Smooth muscle cell (in vitro differentiated cells): ENCODE data around the gene TENM3. TPM values are rescaled to one million over a fixed set of nuclear protein-coding genes. Genes with fewer than 3 reads are reported as not detected.

Experiments
- DNase-seq: peaks from one replicate; lab custom pipeline; 2025; ENCODE audit not compliant: unreplicated experiment; lab: John Stamatoyannopoulos, UW
- H2AFZ ChIP-seq: fragments of 200-600 bp; sonication (generic); 2 replicates; pipeline ENCODE4 v1.6.0; 2016; ENCODE audit warnings: antibody characterized with exemption, low read depth, mild to moderate bottlenecking
- H3F3A ChIP-seq: fragments of 200-600 bp; sonication (generic); 2 replicates; pipeline ENCODE4 v1.6.0; 2017; ENCODE audit warnings: antibody characterized with exemption, low read depth
- H3K27ac ChIP-seq: fragments of 200-600 bp; sonication (generic); 2 replicates; pipeline ENCODE4 v1.5.1; 2016; ENCODE audit warnings: low read depth, mild to moderate bottlenecking
- H3K27me3 ChIP-seq: fragments of 200-600 bp; sonication (generic); 2 replicates; pipeline ENCODE4 v1.6.1; 2016; ENCODE audit warnings: low read depth, mild to moderate bottlenecking
- H3K36me3 ChIP-seq: fragments of 200-600 bp; sonication (generic); 2 replicates; pipeline ENCODE4 v1.5.1; 2016; ENCODE audit warnings: low read depth
- H3K4me1 ChIP-seq: fragments of 200-600 bp; sonication (generic); 2 replicates; pipeline ENCODE4 v1.5.1; 2016; ENCODE audit warnings: low read depth
- H3K4me2 ChIP-seq: fragments of 200-600 bp; sonication (generic); 2 replicates; pipeline ENCODE4 v1.6.0; 2016; ENCODE audit warnings: mild to moderate bottlenecking
- H3K4me3 ChIP-seq: fragments of 200-600 bp; sonication (generic); 2 replicates; pipeline ENCODE4 v1.5.1; 2016; ENCODE audit warnings: mild to moderate bottlenecking
- H3K79me2 ChIP-seq: fragments of 200-600 bp; sonication (generic); 2 replicates; pipeline ENCODE4 v1.6.0; 2016; ENCODE audit warnings: low read depth, mild to moderate bottlenecking
- H3K9ac ChIP-seq: fragments of 200-600 bp; sonication (generic); 2 replicates; pipeline ENCODE4 v1.6.0; 2016; ENCODE audit warnings: low read depth
- H3K9me3 ChIP-seq: fragments of 200-600 bp; sonication (generic); replicated peaks from 2 replicates; pipeline ENCODE4 v1.5.1; 2016; ENCODE audit warnings: low read depth
- H4K20me1 ChIP-seq: fragments of 200-600 bp; sonication (generic); 2 replicates; pipeline ENCODE4 v1.6.0; 2016; ENCODE audit warnings: low read depth
- CTCF ChIP-seq: fragments of 200-600 bp; sonication (generic); IDR thresholded peaks from 2 replicates; pipeline ENCODE4 v1.5.1; 2017; ENCODE audit warnings: borderline replicate concordance, mild to moderate bottlenecking, antibody characterized with exemption; ENCODE audit not compliant: insufficient read depth, poor library complexity, severe bottlenecking
- WGBS: methylation state at CpG from one replicate; pipeline ENCODE4 v1.1.7; 2016; ENCODE audit warnings: low lambda C conversion rate; 5-methylcytosine and 5-hydroxymethylcytosine counted together
- polyA plus RNA-seq: library from polyadenylated mRNA; unstranded; fragments of >200 nt; fragmentation: Nextera tagmentation; extraction: Ambion mirVana; gene quantifications from 2 replicates; pipeline ENCODE4 v1.2.1, GENCODE V29; 2016
- total RNA-seq: library from RNA; depleted of rRNA; stranded (reverse); fragments of >200 nt; gene quantifications from 2 replicates; pipeline ENCODE4 v1.2.3, GENCODE V29; 2014

The TENM3 gene
- total and polyA plus RNA-seq, 2 experiments from 2014 or later = 46.9 to 295 TPM

GRCh38 chr4:182536221-182536811 lies 293.1 kb downstream of the TENM3 start:
- H3K4me2 ChIP-seq = no peak overlapping the region
- no peak for DNase-seq

GRCh38 chr4:182537031-182537795 lies 294.0 kb downstream of the TENM3 start:
- WGBS = 44% methylated on average over 10 of the region's 10 CpGs
- H3K79me2 ChIP-seq = peaks cover 73% of the 10 kb centered on the region
- TF ChIP-seq CTCF = no peak
- no peak overlapping the region for H3K9ac ChIP-seq
- H3K27ac ChIP-seq = no peak overlapping the region
- no peaks in the 10 kb centered on the region for H3K9me3 ChIP-seq
- H3K4me1 ChIP-seq = peaks cover 24% of the 10 kb centered on the region
- H3F3A ChIP-seq = peaks cover 7% of the 10 kb centered on the region
- peaks cover 90% of the 10 kb centered on the region for H4K20me1 ChIP-seq
- H3K4me2 ChIP-seq = peak overlapping the region; percentile 9
- H3K27me3 ChIP-seq = no peaks in the 10 kb centered on the region
- DNase-seq = no peak
- no peaks in the 10 kb centered on the region for H3K36me3 ChIP-seq
- H2AFZ ChIP-seq = no peak overlapping the region
- H3K4me3 ChIP-seq = no peak overlapping the region

More at GRCh38 chr4:182536221-182536811, 293.1 kb downstream of the TENM3 start:
- H2AFZ ChIP-seq = no peak overlapping the region
- no peaks in the 10 kb centered on the region for H3K36me3 ChIP-seq
- H3K4me3 ChIP-seq = no peak overlapping the region
- peaks cover 24% of the 10 kb centered on the region for H3K4me1 ChIP-seq
- H4K20me1 ChIP-seq = peaks cover 90% of the 10 kb centered on the region
- TF ChIP-seq CTCF = no peak
- no peaks in the 10 kb centered on the region for H3K27me3 ChIP-seq
- H3K27ac ChIP-seq = no peak overlapping the region
- H3F3A ChIP-seq = peaks cover 8% of the 10 kb centered on the region
- H3K9ac ChIP-seq = no peak overlapping the region
- no peaks in the 10 kb centered on the region for H3K9me3 ChIP-seq
- H3K79me2 ChIP-seq = peaks cover 65% of the 10 kb centered on the region
- WGBS = 59% methylated on average over 8 of the region's 8 CpGs

GRCh38 chr4:182538031-182538430 lies 294.8 kb downstream of the TENM3 start:
- WGBS = 81% methylated on average over 4 of the region's 4 CpGs
- Histone ChIP-seq H3K9me3 (no peaks in the 10 kb centered on the region), H3K4me1 (peaks cover 24% of the 10 kb centered on the region), H3K36me3 (no peaks in the 10 kb centered on the region), H2AFZ (no peak overlapping the region), H3K9ac (no peak overlapping the region), H3K4me3 (no peak overlapping the region), H3K79me2 (peaks cover 73% of the 10 kb centered on the region), H3F3A (peaks cover 7% of the 10 kb centered on the region), H4K20me1 (peaks cover 90% of the 10 kb centered on the region), H3K4me2 (no peak overlapping the region), H3K27ac (no peak overlapping the region), H3K27me3 (no peaks in the 10 kb centered on the region)
- no peak for DNase-seq
- TF ChIP-seq CTCF = no peak
